HG03439 (cell line): Measurements from ENCODE around the gene PNLIP.

Experiments used
- ATAC-seq: cut with Tn5 transposase; IDR thresholded peaks from one replicate; pipeline ENCODE4 v1.9.1; 2021; ENCODE audit warnings: mild to moderate bottlenecking, moderate library complexity; ENCODE audit not compliant: unreplicated experiment

PNLIP gene

GRCh38 chr10:116545756-116546155 lies at the start of gene PNLIP:
Gene PNLIP, plus strand, starts transcription at chr10:116545931. Its CDS starts 162 bp downstream, at chr10:116546093.
- no peak for ATAC-seq

- no peak for ATAC-seq
Measured at GRCh38 chr10:116504786-116505185, 40.9 kb upstream of the PNLIP start.

GRCh38 chr10:116510565-116510964 lies 35.2 kb upstream of the PNLIP start:
- ATAC-seq: no peak

- no peak for ATAC-seq
Measured at GRCh38 chr10:116511365-116511764, 34.4 kb upstream of the PNLIP start.

GRCh38 chr10:116521424-116522290 lies 24.1 kb upstream of the PNLIP start:
- no peak for ATAC-seq

GRCh38 chr10:116522803-116523381 lies 22.8 kb upstream of the PNLIP start:
- no peak for ATAC-seq

- no peak for ATAC-seq
Measured at GRCh38 chr10:116524736-116525135, 21.0 kb upstream of the PNLIP start.

- ATAC-seq: no peak
Measured at GRCh38 chr10:116526219-116526618, 19.5 kb upstream of the PNLIP start.

GRCh38 chr10:116536810-116537209 lies 8.9 kb upstream of the PNLIP start:
- ATAC-seq: no peak

GRCh38 chr10:116538456-116538855 lies 7.3 kb upstream of the PNLIP start:
- no peak for ATAC-seq

- no peak for ATAC-seq
Measured at GRCh38 chr10:116538992-116539391, 6.7 kb upstream of the PNLIP start.

GRCh38 chr10:116540814-116541213 lies 4.9 kb upstream of the PNLIP start:
- no peak for ATAC-seq

GRCh38 chr10:116542007-116542677 lies 3.6 kb upstream of the PNLIP start:
- no peak for ATAC-seq

GRCh38 chr10:116545122-116545521 lies 609 bp upstream of the PNLIP start:
- ATAC-seq: no peak

- no peak for ATAC-seq
Measured at GRCh38 chr10:116548301-116548700, 2.6 kb downstream of the PNLIP start.

GRCh38 chr10:116553378-116553980 lies 7.7 kb downstream of the PNLIP start:
- no peak for ATAC-seq

GRCh38 chr10:116554628-116555027 lies 8.9 kb downstream of the PNLIP start:
- no peak for ATAC-seq

- ATAC-seq: no peak
Measured at GRCh38 chr10:116555880-116556279, 10.1 kb downstream of the PNLIP start.

- ATAC-seq: no peak
Measured at GRCh38 chr10:116557305-116557880, 11.7 kb downstream of the PNLIP start.

GRCh38 chr10:116565534-116565933 lies 19.8 kb downstream of the PNLIP start:
- ATAC-seq: no peak

GRCh38 chr10:116566932-116567331 lies 21.2 kb downstream of the PNLIP start:
- no peak for ATAC-seq
